ENCODE data around the gene THAP11.
"Not testable (repeated sequence)": the region's sequence is repeated elsewhere in the genome, so short reads cannot be mapped to it uniquely, and the experiment has no call there.

The THAP11 gene

DNA sequence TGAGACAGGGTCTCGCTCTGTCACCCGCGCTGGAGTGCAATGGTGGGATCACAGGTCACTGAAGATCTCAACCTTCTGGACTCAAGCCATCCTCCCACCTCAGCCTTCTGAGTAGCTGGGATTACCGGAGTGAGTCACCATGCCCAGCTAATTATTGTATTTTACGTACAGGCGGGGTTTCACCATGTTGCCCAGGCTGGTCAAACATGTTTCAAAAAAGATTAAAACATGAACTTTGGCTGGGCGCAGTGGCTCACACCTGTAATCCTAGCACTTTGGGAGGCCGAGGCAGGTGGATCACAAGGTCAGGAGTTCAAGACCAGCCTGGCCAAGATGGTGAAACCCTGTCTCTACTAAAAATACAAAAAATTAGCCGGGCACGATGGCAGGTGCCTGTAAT is 4.9 kb upstream of the THAP11 start:
- not testable (repeated sequence) for DNase-seq

- DNase-seq, result no peak
Observed at GRCh38 chr16:67837811-67838210, 4.3 kb upstream of the THAP11 start.

DNA sequence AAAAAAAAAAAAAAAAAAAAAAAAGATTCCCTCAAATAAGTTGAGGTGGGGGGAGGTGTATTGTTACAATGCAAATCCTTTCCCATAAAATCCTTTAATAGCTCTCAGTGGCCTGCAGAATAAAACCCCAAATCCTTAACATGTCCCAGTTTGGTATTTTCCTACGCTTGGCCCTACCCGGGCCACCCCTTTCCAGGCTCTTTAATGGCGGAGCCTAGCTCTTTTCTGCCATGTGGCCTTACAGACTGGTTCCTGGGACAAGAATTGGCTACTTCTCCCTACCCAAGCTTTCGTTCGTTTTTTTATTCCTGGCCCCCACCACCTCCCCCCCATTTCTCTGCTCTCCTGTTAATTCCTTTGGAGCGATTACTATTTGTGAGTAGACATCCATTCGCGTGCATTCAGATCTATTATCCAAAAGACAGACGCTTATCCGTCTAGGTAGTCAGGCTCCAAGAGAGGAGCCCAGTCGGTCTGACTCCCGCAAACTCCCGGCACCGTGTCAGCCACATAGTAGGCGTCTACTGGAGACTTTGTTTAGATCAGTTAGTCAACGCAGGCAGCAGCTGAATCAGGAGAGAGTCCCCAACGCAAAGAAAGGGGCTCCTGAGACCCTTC is 813 bp upstream of the THAP11 start:
- no peak for DNase-seq

DNA sequence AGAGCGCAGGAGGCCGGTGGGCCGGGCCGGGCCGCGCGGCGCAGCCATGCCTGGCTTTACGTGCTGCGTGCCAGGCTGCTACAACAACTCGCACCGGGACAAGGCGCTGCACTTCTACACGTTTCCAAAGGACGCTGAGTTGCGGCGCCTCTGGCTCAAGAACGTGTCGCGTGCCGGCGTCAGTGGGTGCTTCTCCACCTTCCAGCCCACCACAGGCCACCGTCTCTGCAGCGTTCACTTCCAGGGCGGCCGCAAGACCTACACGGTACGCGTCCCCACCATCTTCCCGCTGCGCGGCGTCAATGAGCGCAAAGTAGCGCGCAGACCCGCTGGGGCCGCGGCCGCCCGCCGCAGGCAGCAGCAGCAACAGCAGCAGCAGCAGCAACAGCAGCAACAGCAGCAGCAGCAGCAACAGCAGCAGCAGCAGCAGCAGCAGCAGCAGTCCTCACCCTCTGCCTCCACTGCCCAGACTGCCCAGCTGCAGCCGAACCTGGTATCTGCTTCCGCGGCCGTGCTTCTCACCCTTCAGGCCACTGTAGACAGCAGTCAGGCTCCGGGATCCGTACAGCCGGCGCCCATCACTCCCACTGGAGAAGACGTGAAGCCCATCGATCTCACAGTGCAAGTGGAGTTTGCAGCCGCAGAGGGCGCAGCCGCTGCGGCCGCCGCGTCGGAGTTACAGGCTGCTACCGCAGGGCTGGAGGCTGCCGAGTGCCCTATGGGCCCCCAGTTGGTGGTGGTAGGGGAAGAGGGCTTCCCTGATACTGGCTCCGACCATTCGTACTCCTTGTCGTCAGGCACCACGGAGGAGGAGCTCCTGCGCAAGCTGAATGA is 606 bp downstream of the THAP11 start:
- DNase-seq, result no peak

GRCh38 chr16:67843343-67843765 is 1.2 kb downstream of the THAP11 start:
- no peak for DNase-seq

DNA sequence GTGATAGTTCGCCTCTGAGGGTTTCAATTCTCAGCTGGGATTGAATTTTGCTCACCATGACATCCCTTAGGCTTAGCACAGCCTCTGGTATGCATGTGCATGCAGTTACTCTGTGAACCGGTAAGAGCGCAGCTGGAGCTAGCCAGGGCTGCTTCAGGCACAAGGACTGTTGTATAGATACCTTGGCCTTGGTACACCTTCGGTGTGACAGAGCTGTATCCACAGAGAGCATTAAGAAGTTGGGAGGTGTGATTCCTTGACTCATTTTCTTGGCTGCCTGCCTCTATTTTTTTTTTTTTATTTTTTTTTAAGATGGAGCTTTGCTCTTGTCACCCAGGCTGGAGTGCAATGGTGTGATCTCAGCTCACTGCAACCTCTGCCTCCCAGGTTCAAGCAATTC is 2.4 kb downstream of the THAP11 start:
- no peak for DNase-seq

DNA sequence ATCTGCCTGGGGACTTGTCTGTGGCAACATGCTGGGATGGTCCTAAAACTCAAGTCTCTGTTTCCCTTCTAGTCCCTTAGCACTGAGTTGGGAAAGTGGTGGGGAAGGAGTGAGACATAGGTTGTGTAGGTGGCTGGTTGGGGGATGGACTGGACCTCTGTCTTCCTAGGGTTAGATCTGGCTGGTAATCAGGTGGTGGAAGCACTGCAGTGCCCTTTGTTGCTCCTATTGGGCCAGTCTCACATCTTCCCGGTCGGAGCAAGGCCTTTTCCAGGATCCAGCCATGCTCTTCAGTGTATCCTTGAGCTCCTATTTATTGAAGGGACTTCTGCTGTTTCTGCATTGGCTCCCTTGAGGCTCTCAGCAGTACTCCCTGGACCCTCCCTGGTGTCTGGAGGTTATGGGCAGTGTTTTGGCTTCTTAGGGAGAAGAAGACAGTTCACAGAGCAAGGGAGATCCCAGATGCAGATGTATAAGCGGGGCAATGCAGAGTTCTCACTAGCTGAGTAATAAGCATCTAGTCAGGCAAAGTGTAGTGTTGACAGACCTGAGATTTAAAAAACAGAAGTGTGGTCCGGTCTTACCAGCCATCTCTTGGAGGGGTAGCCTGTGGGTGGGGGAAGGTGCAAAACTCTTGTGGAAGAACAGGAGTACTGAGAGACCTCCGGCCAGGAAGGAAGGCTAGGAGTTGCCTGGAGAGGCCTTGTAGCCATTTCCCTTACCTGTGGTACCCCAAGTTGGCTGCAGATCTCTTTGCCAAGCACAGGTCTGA is 3.4 kb downstream of the THAP11 start:
- DNase-seq, result no peak

- DNase-seq, result no peak
Observed at GRCh38 chr16:67846063-67846319, 3.9 kb downstream of the THAP11 start.

DNA sequence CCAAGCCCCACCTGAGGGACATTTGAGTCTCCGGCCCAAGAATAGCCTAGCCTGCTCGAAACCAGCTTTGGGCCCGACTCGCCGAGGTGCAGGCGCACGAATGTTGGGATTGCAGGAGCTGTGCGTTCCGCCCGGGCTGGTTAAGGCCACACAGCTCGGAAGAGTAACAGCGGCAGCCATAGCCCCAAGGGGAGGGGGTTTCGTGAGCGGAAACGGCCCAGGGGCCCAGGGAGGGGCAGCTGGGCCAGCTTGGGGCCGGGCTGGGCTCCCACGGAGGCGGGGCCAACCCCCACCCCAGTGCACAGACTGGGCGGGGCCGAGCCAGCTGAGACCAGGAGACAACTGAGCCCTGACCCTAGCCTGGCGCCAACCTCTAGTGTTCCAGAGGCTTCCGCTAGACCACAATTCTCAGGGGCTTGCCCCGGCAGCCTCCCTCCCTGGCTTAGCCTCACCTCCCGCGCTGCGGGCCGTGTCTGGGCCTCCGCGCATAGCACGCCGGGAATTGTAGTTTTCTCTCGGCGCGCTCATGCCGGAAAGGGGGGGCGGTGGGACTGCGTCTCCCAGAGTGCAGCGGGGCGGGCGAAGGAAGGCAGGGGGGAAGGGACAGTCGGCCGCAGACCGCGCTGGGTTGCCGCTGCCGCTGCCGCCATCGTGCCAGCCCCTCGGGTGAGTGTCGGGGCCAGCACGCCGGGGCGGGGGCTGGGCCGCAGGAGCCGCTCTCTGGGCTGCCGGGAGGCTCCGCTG is 4.4 kb downstream of the THAP11 start, which contains the start of gene NUTF2:
Gene NUTF2 (plus strand): TSS at position 614 of the 744 bp plus-strand sequence. CDS start 18,198 bp downstream, outside the sequence.
- peak; percentile 85 for DNase-seq

- DNase-seq, result no peak
Observed at GRCh38 chr16:67847064-67847861, 5.1 kb downstream of the THAP11 start, which contains the start of gene CENPT. TSS of gene CENPT (minus strand) at chr16:67847693. CDS start at chr16:67833859, 13,834 bp downstream.

- DNase-seq, result no peak
Observed at GRCh38 chr16:67848118-67848517, 6.0 kb downstream of the THAP11 start.

GRCh38 chr16:67853670-67854069 is 11.6 kb downstream of the THAP11 start:
- DNase-seq, result no peak

GRCh38 chr16:67855789-67856188 is 13.7 kb downstream of the THAP11 start:
- no peak for DNase-seq

DNA sequence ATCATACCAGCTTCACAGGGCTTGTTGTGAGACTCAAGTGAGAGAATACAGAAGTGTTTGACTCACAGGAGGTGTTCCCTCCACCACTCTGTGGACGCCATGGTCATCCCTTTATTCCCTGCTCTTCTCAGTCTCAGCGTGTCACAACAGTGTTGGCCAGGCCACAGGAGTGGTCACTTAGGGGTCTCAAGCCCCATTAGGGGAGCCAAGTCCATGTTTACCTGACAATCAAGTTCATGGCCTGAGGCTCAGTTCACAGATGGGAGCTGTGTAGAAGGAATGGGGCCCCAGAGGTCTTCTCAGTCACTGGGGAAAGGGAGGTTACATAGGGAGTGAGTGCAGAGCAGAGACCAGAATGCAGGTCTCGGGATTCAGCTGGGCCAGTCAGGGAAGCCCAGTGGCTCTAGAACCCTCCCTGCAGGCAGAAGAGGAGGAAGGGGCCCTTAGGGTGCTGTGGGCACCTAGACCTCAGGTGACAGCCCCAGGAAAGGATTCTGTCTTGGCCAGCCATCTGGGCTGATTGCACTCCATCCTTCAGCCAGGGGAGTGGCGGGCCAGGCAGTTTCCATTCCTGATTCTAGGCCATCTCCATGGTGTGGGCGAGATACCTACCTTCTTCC is 14.9 kb downstream of the THAP11 start:
- DNase-seq, result no peak

DNA sequence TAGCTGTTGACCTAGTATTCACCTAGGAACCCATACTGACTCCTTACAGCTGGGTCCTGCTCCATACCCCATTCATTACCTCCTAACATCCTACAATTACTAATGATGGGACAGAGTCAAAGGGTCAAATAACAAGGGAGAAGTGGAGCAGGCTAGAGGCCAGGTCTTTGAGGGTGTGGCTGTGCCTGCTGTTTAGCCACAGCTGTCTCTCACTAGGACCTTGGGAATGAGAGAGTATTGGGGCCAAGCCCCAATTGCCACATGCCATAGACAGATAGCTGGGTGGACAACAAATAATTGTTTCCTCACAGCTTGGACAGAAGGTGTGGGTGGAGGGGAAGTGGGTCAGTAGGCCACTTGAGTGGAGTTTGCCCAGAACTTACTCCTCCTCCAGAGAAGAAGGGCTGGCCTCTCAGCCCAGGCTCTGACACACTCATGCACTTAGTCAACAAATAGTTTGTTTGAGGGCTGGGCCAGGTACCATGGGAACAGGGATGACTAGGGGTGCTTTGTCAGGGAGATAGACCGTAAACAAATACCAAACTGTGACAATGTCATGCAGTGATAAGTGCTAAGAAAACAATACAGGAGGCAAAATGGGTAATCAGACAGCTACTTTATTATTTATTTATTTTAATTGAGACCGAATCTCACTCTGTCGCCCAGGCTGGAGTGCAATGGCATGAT is 15.6 kb downstream of the THAP11 start:
- peak; percentile 62 for DNase-seq

DNA sequence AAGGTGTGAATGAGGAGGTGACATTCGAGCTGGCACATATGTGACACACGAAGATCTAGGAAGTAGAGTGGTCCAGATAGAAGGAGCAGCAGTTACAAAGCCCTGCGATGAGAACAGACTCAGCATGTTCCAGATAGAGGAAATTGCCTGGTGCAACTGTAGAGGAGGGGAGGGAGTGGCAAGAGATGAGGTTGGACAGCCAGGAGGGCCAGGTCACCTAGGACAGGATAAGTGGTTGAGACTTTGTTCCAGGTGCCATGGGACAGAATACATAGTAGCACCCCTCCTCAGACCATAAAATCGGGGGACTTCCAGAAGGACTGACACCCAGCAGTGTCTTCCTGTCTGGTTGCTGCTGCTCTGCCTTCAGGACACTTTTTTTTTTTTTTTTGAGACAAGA is 16.4 kb downstream of the THAP11 start:
- DNase-seq, result no peak

- DNase-seq, result no peak
Observed at GRCh38 chr16:67860589-67861398, 18.7 kb downstream of the THAP11 start.

GRCh38 chr16:67861877-67862276 is 19.8 kb downstream of the THAP11 start:
- DNase-seq, result no peak

- DNase-seq, result no peak
Observed at GRCh38 chr16:67862623-67863583, 20.8 kb downstream of the THAP11 start.
